ENCODE measurements around the gene RHNO1. TPM values are rescaled to one million over a fixed set of nuclear protein-coding genes. Genes with fewer than 3 reads are reported as not detected.

RHNO1 gene
- total RNA-seq (2014; rRNA removed; shearing (Covaris generic)): 34.0 and 37.0 TPM in 2 replicates

GRCh38 chr12:2877047-2877952, at the start of gene RHNO1, which contains the start of gene FOXM1:
TSS of gene RHNO1 (plus strand) at chr12:2877223. CDS start at chr12:2885367, 8,144 bp downstream.
TSS of gene FOXM1 (minus strand) at chr12:2877174. CDS start at chr12:2874478, 2,696 bp downstream.

GRCh38 chr12:2834581-2835491, 42.2 kb upstream of the RHNO1 start, which contains the start of gene NRIP2:
TSS of gene NRIP2 (minus strand) at chr12:2835035. CDS start at chr12:2834983, 52 bp downstream.

GRCh38 chr12:2857021-2857431, 20.0 kb upstream of the RHNO1 start, which contains the start of gene TEX52:
TSS of gene TEX52 (minus strand) at chr12:2857039. CDS start at chr12:2857026, 13 bp downstream.

GRCh38 chr12:2890388-2891239, 13.6 kb downstream of the RHNO1 start, which contains the start of gene TULP3:
TSS of gene TULP3 (plus strand) at chr12:2890891. CDS start at chr12:2890948, 57 bp downstream.

Other genes with a start within 250 kb of the RHNO1 start
- gene FKBP4, start 82.3 kb upstream of the RHNO1 start, total RNA-seq (2014; rRNA removed; shearing (Covaris generic)): 89.3 and 91.5 TPM in 2 replicates
- 30.6 and 40.3 TPM in 2 replicates for gene ITFG2, start 64.6 kb upstream of the RHNO1 start, total RNA-seq (2014; rRNA removed; shearing (Covaris generic))
- not detected in 2 replicates for gene NRIP2, start 42.2 kb upstream of the RHNO1 start, total RNA-seq (2014; rRNA removed; shearing (Covaris generic))
- not detected in 2 replicates for gene TEX52, start 20.2 kb upstream of the RHNO1 start, total RNA-seq (2014; rRNA removed; shearing (Covaris generic))
- 44.6 and 53.8 TPM in 2 replicates for gene FOXM1, start within 50 bp of the RHNO1 start, total RNA-seq (2014; rRNA removed; shearing (Covaris generic))
- 28.2 and 28.6 TPM in 2 replicates for gene TULP3, start 13.7 kb downstream of the RHNO1 start, total RNA-seq (2014; rRNA removed; shearing (Covaris generic))
- 38.1 and 47.5 TPM in 2 replicates for gene TEAD4, start 82.2 kb downstream of the RHNO1 start, total RNA-seq (2014; rRNA removed; shearing (Covaris generic))
- gene TSPAN9, start 200.2 kb downstream of the RHNO1 start, total RNA-seq (2014; rRNA removed; shearing (Covaris generic)): 6.1 and 8.1 TPM in 2 replicates